Stimulated activated CD4-positive, alpha-beta T cell treated with anti-CD3 and anti-CD28 coated beads, TNF-alpha, amount 100 ng/mL, for 48 hours (primary cell): ENCODE data around the gene AIP.
A peak's percentile ranks its signal among the peaks of the same experiment; 100 is the strongest.
"Not testable (repeated sequence)": the region's sequence is repeated elsewhere in the genome, so short reads cannot be mapped to it uniquely, and the experiment has no call there.

Experiments
- DNase-seq, 3 donors: peaks; one replicate each; pipeline ENCODE4 v3.0.0-alpha.2; 2020; ENCODE audit warnings: low read depth in 3 of 3

AIP gene

GRCh38 chr11:67507242-67507863 lies 24.5 kb downstream of the AIP start:
- no peak for DNase-seq

- DNase-seq, result peak; percentile 98 to 99 (median 99)
Measured at GRCh38 chr11:67507864-67508485, 25.1 kb downstream of the AIP start, which contains the start of gene CDK2AP2. TSS of gene CDK2AP2 (minus strand) at chr11:67508162. CDS start at chr11:67508082, 80 bp downstream.

- DNase-seq, result peak; percentile 97 to 99 (median 99)
Measured at GRCh38 chr11:67508486-67509121, 25.8 kb downstream of the AIP start.

- DNase-seq, result no peak
Measured at GRCh38 chr11:67510023-67510345, 27.2 kb downstream of the AIP start.

GRCh38 chr11:67511558-67511957 lies 28.7 kb downstream of the AIP start:
- DNase-seq, result not testable (repeated sequence)

- DNase-seq, result no peak
Measured at GRCh38 chr11:67514116-67514515, 31.3 kb downstream of the AIP start.

GRCh38 chr11:67516806-67517205 lies 34.0 kb downstream of the AIP start:
- DNase-seq, result no peak

- DNase-seq, result no peak
Measured at GRCh38 chr11:67517784-67518552, 35.1 kb downstream of the AIP start.

- DNase-seq, result no peak
Measured at GRCh38 chr11:67519726-67520125, 36.9 kb downstream of the AIP start.

GRCh38 chr11:67520856-67521824 lies 38.3 kb downstream of the AIP start:
- no peak for DNase-seq

- DNase-seq, result no peak
Measured at GRCh38 chr11:67521924-67522323, 39.1 kb downstream of the AIP start.

- DNase-seq, result no peak
Measured at GRCh38 chr11:67522338-67522737, 39.5 kb downstream of the AIP start.

GRCh38 chr11:67522844-67523555 lies 40.2 kb downstream of the AIP start, which contains the start of gene CABP2:
TSS of gene CABP2 (minus strand) at chr11:67523446. CDS start at chr11:67523326, 120 bp downstream.
- no peak for DNase-seq

GRCh38 chr11:67523556-67524479 lies 41.0 kb downstream of the AIP start:
- no peak for DNase-seq

GRCh38 chr11:67524480-67524808 lies 41.6 kb downstream of the AIP start:
- DNase-seq, result no peak

- no peak for DNase-seq
Measured at GRCh38 chr11:67525275-67525976, 42.6 kb downstream of the AIP start.

- no peak for DNase-seq
Measured at GRCh38 chr11:67528376-67528775, 45.5 kb downstream of the AIP start.

GRCh38 chr11:67530282-67530592 lies 47.4 kb downstream of the AIP start:
- DNase-seq, result no peak

- no peak for DNase-seq
Measured at GRCh38 chr11:67532889-67533288, 50.1 kb downstream of the AIP start.
